ENCODE results near the gene RANBP10.

Gene RANBP10

DNA sequence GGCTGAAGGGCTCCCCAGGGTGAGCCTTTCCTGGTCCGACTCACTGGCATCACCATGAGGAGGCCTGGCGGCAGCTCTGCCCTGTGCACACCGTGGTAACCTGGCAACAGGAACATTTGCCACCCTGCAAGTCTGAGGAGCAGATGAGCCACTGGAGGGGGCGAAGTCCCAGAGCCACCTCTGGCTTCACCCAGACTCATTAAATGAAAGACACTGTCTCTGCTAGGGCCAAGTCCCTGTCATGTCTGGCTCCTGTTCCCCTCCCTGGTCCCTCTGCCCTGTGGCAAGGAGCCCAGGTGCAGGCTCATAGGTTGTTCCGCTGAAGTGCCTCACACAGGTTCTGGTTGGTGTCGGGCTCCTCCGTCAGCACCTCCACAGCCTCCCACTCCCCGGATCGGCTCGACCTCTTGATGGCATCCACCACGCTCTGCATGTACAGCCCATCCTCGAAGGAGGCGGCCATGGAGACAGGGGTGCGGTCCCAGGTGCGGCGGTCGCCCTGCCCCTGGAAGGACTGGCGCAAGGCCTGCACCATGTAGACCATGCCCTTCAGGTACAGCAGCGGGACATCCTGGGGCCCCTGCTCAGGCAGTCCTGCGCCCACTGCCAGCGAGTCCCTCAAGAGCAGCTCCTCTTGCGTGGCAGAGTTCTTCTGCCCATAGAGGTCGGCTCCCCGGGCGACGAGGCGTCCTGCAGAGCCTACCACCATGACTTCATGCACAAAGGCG is 131.3 kb downstream of the RANBP10 start:
- Histone ChIP-seq H3K4me3 (ENCODE audit: low read depth, low read length) (no peak overlapping the region), H3K9me3 (ENCODE audit: severe bottlenecking) (no peaks in the 10 kb centered on the region), H3K36me3 (peaks cover 6% of the 10 kb centered on the region), H3K27me3 (ENCODE audit: insufficient read depth, low read depth, severe bottlenecking) (no peaks in the 10 kb centered on the region), H3K27ac (no peak overlapping the region)
- no peak for TF ChIP-seq CTCF (IDR thresholded peaks at IDR 0.05; ENCODE audit: low read depth, low read length)
- DNase-seq: no peak

DNA sequence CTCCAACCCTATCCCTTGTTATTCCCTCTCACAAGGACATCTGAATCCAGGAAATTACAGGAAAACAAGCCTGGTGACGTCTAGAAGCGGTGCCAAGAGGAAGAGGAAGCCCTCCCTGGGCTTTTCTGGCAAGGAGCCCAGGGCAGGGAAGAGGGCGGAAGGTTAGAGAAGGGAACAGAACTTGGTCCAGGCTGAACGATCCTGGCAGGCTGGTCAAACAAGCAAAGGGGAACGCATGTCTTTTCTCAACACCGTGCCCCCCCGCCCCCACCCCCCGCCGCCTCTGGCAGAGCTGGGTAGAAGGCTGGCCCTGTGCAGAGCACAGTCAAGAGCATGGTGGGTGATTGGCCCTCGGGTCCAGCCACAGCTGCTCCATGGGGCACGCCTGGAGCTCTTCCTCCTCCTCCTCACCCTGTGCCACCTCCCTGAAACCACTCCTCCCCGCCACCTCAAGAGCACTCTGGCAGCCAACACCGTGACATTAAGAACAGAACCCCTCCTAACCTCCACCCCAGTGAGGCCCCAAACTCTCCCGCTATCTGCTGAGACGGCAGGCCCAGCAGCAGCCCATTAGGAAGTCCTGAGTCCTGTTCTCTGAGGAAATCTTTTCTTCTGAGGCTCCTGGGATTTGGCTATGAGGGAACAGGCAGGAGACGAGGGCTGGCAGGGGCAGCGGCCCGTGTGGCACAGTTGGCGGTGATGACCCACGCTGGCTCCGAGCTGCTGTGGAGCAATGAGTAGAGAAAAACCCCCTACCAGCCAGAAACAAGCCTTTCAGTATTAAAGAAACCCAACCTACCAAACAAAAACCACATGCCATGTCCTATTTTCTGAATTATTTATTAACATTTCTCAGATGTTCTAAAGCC is 132.4 kb downstream of the RANBP10 start:
- H3K27me3 ChIP-seq (ENCODE audit: insufficient read depth, low read depth, severe bottlenecking): no peaks in the 10 kb centered on the region
- no peak overlapping the region for H3K27ac ChIP-seq
- H3K4me3 ChIP-seq (ENCODE audit: low read depth, low read length): no peak overlapping the region
- peaks cover 6% of the 10 kb centered on the region for H3K36me3 ChIP-seq
- no peaks in the 10 kb centered on the region for H3K9me3 ChIP-seq (ENCODE audit: severe bottlenecking)
- DNase-seq: no peak
- no peak for TF ChIP-seq CTCF (IDR thresholded peaks at IDR 0.05; ENCODE audit: low read depth, low read length)

All from WERI-Rb-1 (cell line).